NB4 (cell line): ENCODE results near the gene STEAP3.

Source experiments
- DNase-seq: peaks from one replicate; pipeline ENCODE4 v3.0.0; 2010; ENCODE audit warnings: low read depth
- H3K4me3 ChIP-seq: one replicate; pipeline ENCODE4 v1.5.1; 2011; ENCODE audit warnings: mild to moderate bottlenecking, low read depth, low read length, moderate library complexity
- MAX ChIP-seq: IDR thresholded peaks from 2 replicates; pipeline ENCODE4 v1.6.1; 2011; ENCODE audit warnings: low read depth, low read length
- MYC ChIP-seq: IDR thresholded peaks from 2 replicates; pipeline ENCODE4 v1.6.1; 2011; ENCODE audit warnings: low read depth, low read length
- POLR2A ChIP-seq: IDR thresholded peaks from 2 replicates; pipeline ENCODE4 v1.6.1; 2011; ENCODE audit warnings: mild to moderate bottlenecking; ENCODE audit not compliant: insufficient read length; ENCODE audit errors: extremely low read depth
- TF ChIP-seq, protein P1 (sequence below): IDR thresholded peaks from one replicate; pipeline ENCODE4 v1.5.1; 2012; ENCODE audit warnings: low read depth, low read length

STEAP3 gene

GRCh38 chr2:119254601-119255080 is 31.0 kb downstream of the STEAP3 start:
- no peak overlapping the region for H3K4me3 ChIP-seq
- DNase-seq = no peak
- no peak for TF ChIP-seq MAX
- no peak for TF ChIP-seq POLR2A
- no peak for TF ChIP-seq MYC
- TF ChIP-seq, protein P1, sequence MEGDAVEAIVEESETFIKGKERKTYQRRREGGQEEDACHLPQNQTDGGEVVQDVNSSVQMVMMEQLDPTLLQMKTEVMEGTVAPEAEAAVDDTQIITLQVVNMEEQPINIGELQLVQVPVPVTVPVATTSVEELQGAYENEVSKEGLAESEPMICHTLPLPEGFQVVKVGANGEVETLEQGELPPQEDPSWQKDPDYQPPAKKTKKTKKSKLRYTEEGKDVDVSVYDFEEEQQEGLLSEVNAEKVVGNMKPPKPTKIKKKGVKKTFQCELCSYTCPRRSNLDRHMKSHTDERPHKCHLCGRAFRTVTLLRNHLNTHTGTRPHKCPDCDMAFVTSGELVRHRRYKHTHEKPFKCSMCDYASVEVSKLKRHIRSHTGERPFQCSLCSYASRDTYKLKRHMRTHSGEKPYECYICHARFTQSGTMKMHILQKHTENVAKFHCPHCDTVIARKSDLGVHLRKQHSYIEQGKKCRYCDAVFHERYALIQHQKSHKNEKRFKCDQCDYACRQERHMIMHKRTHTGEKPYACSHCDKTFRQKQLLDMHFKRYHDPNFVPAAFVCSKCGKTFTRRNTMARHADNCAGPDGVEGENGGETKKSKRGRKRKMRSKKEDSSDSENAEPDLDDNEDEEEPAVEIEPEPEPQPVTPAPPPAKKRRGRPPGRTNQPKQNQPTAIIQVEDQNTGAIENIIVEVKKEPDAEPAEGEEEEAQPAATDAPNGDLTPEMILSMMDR = no peak

DNA sequence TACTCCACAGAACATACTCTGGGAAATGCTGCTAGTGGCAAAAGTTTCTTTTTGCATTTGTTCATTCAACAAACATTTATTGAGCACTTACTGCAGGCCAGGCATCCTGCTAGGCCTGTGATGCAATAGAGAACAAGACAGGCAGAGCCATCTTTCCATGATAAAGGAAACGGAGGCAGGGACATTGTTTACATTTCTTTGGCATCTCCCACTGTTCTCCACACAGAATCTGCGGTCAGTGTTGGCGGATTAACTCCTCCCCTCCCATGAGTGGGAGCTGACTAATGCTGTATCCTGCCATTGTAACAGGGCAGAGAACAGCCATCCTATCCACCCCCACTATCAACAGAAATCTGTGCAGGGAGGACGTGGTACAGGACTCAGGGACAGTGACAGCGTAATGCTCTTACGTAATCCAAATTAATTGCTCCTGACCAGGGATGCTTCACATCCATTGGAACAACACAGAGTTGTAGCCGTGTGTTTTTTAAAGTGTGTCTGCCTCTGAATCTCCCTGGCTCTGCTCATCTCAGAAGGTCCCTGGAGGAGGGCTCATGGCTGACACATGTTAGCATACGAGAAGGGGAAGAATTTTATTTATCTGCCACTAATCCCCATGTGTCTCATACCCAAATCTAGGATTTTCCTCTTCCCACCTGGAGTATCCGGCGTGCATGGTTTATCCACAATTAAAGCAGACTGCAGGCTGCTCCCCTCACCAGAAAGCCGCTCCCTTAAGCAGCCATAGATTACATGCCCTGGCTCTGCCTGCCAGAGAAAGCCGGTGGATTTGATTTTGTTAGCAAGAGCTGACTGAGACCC is 32.3 kb downstream of the STEAP3 start:
- no peak overlapping the region for H3K4me3 ChIP-seq
- DNase-seq = peak; percentile 16
- TF ChIP-seq MAX (no peak), MYC (no peak)

DNA sequence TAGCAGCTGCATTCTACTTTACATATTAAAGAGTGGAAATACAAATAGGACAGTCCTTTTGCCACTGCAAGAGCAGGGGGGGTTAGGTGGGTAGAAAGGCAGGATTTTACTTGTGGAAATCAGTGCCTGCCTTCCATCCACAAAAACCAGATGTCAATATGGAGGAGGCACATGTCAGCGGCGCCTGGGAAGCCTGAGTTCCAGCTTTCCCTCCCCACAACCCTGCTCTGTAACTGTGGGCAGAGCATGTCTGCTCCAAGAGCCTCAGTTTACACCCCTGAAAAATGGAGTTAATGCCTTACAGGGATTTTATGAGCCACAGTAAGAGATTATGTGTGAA is 32.9 kb downstream of the STEAP3 start:
- no peak for DNase-seq
- TF ChIP-seq, protein P1 = no peak
- TF ChIP-seq POLR2A (no peak), MYC (no peak), MAX (no peak)
- H3K4me3 ChIP-seq = no peak overlapping the region

- no peak for TF ChIP-seq MAX
- no peak for TF ChIP-seq MYC
- TF ChIP-seq, protein P1 = no peak
- no peak for TF ChIP-seq POLR2A
- no peak for DNase-seq
These were observed 33.6 kb downstream of the STEAP3 start for GRCh38 chr2:119257198-119257597.

DNA sequence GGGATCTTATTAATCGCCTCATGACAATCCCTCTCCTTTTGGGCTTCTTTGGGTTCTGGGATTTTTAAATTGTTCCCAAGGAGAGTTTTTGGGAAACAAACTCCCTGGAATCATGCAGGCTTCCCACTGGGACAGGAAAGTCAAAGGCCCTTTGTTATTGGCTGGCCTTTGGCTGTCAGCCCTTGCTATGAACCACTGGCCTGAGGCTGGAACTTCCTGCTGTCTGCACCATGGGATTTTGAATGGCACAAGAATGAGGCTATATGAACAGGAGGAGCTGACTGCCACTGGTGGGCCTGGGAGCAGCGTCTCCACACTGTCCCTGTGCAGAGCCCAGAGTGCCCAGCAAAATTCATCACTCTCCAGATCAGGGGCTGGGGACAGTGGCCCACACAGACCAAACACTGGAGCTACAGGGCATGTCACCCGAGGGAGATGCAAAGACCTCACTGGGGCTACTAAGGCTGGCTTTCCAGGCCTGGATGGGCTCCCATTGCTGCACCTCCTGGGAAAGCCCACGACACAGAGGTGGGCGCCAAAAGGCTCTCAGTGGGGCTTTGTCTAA is 35.7 kb downstream of the STEAP3 start:
- DNase-seq = no peak
- no peak for TF ChIP-seq MAX
- TF ChIP-seq, protein P1 = no peak
- no peak for TF ChIP-seq POLR2A
- no peak for TF ChIP-seq MYC
- no peak overlapping the region for H3K4me3 ChIP-seq

More at GRCh38 chr2:119257198-119257597, 33.6 kb downstream of the STEAP3 start:
- H3K4me3 ChIP-seq = no peak overlapping the region

- no peak for DNase-seq
These were observed 37.2 kb downstream of the STEAP3 start for GRCh38 chr2:119260646-119261492.

More at GRCh38 chr2:119260646-119261492, 37.2 kb downstream of the STEAP3 start:
- no peak overlapping the region for H3K4me3 ChIP-seq
- no peak for TF ChIP-seq MAX
- TF ChIP-seq, protein P1 = no peak
- no peak for TF ChIP-seq MYC
- no peak for TF ChIP-seq POLR2A
